Fibroblast of skin of scalp (primary cell): Measurements from ENCODE around the gene UBXN1.
"Not testable (repeated sequence)": the region's sequence is repeated elsewhere in the genome, so short reads cannot be mapped to it uniquely, and the experiment has no call there.

ENCODE experiments used
- DNase-seq: peaks from one replicate; pipeline ENCODE4 v3.0.0-alpha.2; 2013

UBXN1 gene

DNA sequence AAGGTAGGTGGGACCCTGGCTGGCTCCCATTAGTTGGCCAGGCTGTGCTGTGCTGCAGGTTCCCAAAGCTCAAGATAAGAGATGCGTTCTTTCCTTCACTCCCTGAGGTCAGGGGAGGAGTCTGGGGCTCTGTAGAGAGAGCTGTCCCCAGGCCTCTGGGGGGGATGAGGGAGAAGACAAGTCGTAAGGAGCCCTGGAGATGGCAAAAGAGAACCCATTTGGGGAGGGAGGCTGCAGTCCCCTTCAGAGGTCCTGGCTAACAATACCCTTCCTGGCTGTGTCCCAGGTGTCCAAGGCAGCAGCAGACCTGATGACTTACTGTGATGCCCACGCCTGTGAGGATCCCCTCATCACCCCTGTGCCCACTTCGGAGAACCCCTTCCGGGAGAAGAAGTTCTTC is 29.5 kb upstream of the UBXN1 start:
- DNase-seq: no peak

GRCh38 chr11:62707277-62707861 is 28.5 kb upstream of the UBXN1 start, which contains the start of the genes BSCL2 and GNG3:
BSCL2 (minus strand) TSS chr11:62707424; CDS start chr11:62707195, 229 bp downstream.
GNG3 (plus strand) TSS chr11:62707676; CDS start chr11:62708296, 620 bp downstream.
- DNase-seq: no peak

DNA sequence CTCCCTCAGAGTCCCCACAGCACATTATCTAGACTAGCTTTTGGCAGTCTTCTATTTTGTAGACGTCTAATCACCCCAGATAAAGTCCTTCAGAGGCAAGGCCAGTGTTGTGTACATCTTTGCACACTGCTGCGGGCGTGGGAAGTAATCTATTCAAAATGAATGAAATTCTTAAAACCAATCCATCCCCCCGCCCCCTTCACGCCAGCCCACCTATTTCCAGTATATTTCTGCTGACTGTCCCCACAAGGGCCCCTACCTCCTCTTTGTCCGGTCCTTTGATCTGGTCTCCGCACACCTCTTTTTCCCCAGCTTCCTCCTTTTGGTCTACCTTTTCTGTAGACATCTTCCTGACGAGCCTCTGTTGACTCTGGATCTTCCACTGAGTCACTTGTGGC is 28.0 kb upstream of the UBXN1 start:
- no peak for DNase-seq

DNA sequence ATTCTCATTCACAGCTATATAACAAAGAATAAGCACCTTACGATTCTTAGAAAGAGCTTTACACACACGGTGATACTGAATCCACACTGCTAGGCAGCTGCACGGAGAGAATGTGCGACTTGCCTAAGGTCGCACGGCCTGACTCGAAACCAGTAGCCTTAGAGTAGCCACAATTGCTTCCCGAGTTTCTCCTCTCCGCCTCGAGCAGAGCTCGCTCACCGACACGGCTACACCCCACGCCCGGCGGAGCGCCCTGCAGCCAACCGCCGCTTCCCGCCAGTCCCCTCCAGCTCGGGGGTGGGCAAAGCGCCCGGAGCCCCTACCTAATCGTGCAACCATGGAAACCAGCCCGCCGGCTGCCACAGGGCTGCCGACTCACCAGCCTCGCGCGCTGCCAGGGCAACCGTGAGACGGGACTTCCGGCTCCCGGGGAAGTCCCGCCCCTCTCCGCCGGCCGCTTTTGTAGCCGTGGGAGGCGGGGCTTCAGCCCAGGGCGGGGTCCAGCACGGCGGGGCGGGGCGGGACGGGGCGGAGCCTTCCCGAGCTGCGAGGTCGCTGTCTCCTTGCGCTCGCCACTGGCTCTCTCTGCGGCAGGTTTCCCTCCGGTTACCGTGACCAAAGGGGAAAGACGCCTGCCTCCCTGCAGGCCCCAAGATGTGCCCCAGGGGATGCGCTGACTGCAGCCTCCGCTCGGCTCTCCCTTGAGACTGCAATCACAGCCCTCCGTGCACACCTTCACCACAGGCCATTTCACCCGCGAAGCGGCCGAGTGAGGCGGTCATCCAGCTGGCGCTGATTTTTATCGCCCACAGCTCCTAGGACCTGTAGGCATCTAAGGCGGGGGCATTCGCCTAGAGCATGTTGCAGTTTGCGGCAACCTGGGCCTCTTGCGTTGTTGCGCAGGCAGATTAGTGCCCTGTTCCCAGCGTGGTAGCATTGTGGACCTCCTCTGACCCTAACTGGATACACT is 27.3 kb upstream of the UBXN1 start:
- DNase-seq: peak; percentile 94

GRCh38 chr11:62705413-62705812 is 26.5 kb upstream of the UBXN1 start:
- no peak for DNase-seq

GRCh38 chr11:62703921-62704320 is 25.0 kb upstream of the UBXN1 start:
- DNase-seq: not testable (repeated sequence)

- no peak for DNase-seq
Observed at GRCh38 chr11:62702246-62702645, 23.4 kb upstream of the UBXN1 start.

- peak; percentile 76 for DNase-seq
Observed at GRCh38 chr11:62694455-62695167, 15.7 kb upstream of the UBXN1 start.

GRCh38 chr11:62693624-62694023 is 14.8 kb upstream of the UBXN1 start:
- DNase-seq: not testable (repeated sequence)

- DNase-seq: peak; percentile 93
Observed at GRCh38 chr11:62689421-62690183, 10.7 kb upstream of the UBXN1 start, which contains the start of gene LRRN4CL. LRRN4CL (minus strand) TSS chr11:62689530; CDS start chr11:62688508, 1,022 bp downstream.

GRCh38 chr11:62688491-62688890 is 9.6 kb upstream of the UBXN1 start:
- DNase-seq: no peak

GRCh38 chr11:62687508-62688396 is 8.9 kb upstream of the UBXN1 start:
- DNase-seq: no peak

GRCh38 chr11:62682518-62682917 is 3.6 kb upstream of the UBXN1 start:
- no peak for DNase-seq

- DNase-seq: peak; percentile 81
Observed at GRCh38 chr11:62680825-62681240, 2.0 kb upstream of the UBXN1 start.

DNA sequence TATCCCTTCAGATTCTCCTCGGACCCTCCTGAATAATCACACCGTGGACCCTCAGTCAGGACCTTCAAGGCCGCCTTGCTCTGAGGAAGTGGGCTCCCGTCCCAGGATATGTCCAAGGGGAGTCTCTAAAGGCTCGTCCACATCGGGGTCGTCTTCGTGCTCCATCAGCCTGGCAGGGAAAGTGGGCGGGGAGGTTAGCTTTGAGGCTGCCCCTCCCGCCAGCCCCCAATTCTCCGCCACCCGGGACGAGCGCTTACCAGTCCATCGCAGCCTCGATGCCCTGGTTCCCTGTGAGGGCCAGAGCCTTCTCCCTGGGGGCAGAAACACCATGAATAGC is 472 bp downstream of the UBXN1 start:
- no peak for DNase-seq

GRCh38 chr11:62677714-62678113 is 1.2 kb downstream of the UBXN1 start:
- DNase-seq: no peak

GRCh38 chr11:62677156-62677555 is 1.7 kb downstream of the UBXN1 start:
- no peak for DNase-seq

- no peak for DNase-seq
Observed at GRCh38 chr11:62676698-62677097, 2.2 kb downstream of the UBXN1 start.

GRCh38 chr11:62675415-62675814 is 3.5 kb downstream of the UBXN1 start:
- not testable (repeated sequence) for DNase-seq

GRCh38 chr11:62673196-62673525 is 5.7 kb downstream of the UBXN1 start:
- DNase-seq: no peak
